SK-N-SH (cell line): ENCODE results near the gene NFASC. TPM values are rescaled to one million over a fixed set of nuclear protein-coding genes. Genes with fewer than 3 reads are reported as not detected.

Experiments used
- CTCF ChIA-PET: fragments of 300-600, 350-600 bp; formaldehyde crosslinking; extraction: SDS; loops from one replicate; lab custom pipeline; 2021; lab: Yijun Ruan, JAX
- POLR2A ChIA-PET: fragments of 350-600 bp; sonication (Branson Sonifier 250); formaldehyde crosslinking; extraction: SDS; loops from one replicate; lab custom pipeline; 2020; ENCODE audit warnings: antibody characterized with exemption, inconsistent platforms; lab: Yijun Ruan, JAX
- DNase-seq: peaks from one replicate; pipeline ENCODE4 v3.0.0; 2012
- H2AFZ ChIP-seq: fragments of 200-600 bp; sonication (generic); 2 replicates; pipeline ENCODE4 v1.8.1; 2016; ENCODE audit warnings: antibody characterized with exemption, mild to moderate bottlenecking, low read depth
- H3F3A ChIP-seq: fragments of 200-600 bp; sonication (generic); replicated peaks from 2 replicates; pipeline ENCODE3; 2016; ENCODE audit warnings: antibody characterized with exemption, mild to moderate bottlenecking; ENCODE audit not compliant: insufficient read depth
- H3K27ac ChIP-seq, 2 experiments: fragments of 200-500 bp in 1 of 2; fragments of 200-600 bp in 1 of 2; sonication (Bioruptor generic) in 1 of 2; sonication (generic), shearing (Covaris generic) in 1 of 2; 2 replicates each; pipeline versions ENCODE4 v1.5.1 to v1.6.1; 2014 to 2016; ENCODE audit warnings: low read depth in 2 of 2, inconsistent platforms in 1 of 2, low read length in 1 of 2, mild to moderate bottlenecking in 1 of 2, mixed read lengths in 1 of 2
- H3K27me3 ChIP-seq: fragments of 200-600 bp; sonication (generic), shearing (Covaris generic); 2 replicates; pipeline ENCODE4 v1.6.1; 2016; ENCODE audit warnings: mixed run types; ENCODE audit not compliant: insufficient read depth
- H3K36me3 ChIP-seq, 2 experiments: fragments of 200-500 bp in 1 of 2; fragments of 200-600 bp in 1 of 2; sonication (Bioruptor generic) in 1 of 2; sonication (generic) in 1 of 2; replicated peaks in 1 of 2; 2 replicates each; pipeline versions ENCODE3 to v1.5.1; 2014 to 2016; ENCODE audit warnings: low read length in 1 of 2, mild to moderate bottlenecking in 1 of 2; ENCODE audit not compliant: insufficient read depth in 2 of 2, control insufficient read depth in 1 of 2
- H3K4me1 ChIP-seq, 2 experiments: fragments of 200-500 bp in 1 of 2; fragments of 200-600 bp in 1 of 2; sonication (Bioruptor generic) in 1 of 2; sonication (generic), shearing (Covaris generic) in 1 of 2; 2 replicates each; pipeline versions ENCODE4 v1.5.1 to v1.6.1; 2014 to 2016; ENCODE audit warnings: low read depth in 1 of 2, low read length in 1 of 2, mixed run types in 1 of 2; ENCODE audit not compliant: insufficient read depth in 2 of 2, control insufficient read depth in 1 of 2
- H3K4me2 ChIP-seq: fragments of 200-600 bp; sonication (generic), shearing (Covaris generic); 2 replicates; pipeline ENCODE4 v1.6.1; 2017; ENCODE audit warnings: mixed run types
- H3K4me3 ChIP-seq, 2 experiments: fragments of 200-500 bp in 1 of 2; fragments of 200-600 bp in 1 of 2; sonication (Bioruptor generic) in 1 of 2; sonication (generic), shearing (Covaris generic) in 1 of 2; 2 replicates each; pipeline versions ENCODE4 v1.5.1 to v1.8.1; 2014 to 2016; ENCODE audit warnings: low read depth in 2 of 2, inconsistent platforms in 1 of 2, low read length in 1 of 2, mild to moderate bottlenecking in 1 of 2, mixed read lengths in 1 of 2, moderate library complexity in 1 of 2
- H3K79me2 ChIP-seq: fragments of 200-600 bp; sonication (generic); 2 replicates; pipeline ENCODE4 v1.8.1; 2017; ENCODE audit warnings: mild to moderate bottlenecking; ENCODE audit not compliant: insufficient read depth
- H3K9ac ChIP-seq: fragments of 200-600 bp; sonication (generic); 2 replicates; pipeline ENCODE4 v1.6.1; 2017; ENCODE audit warnings: mixed run types
- H3K9me2 ChIP-seq: fragments of 200-600 bp; sonication (generic); 2 replicates; pipeline ENCODE4 v1.6.1; 2017; ENCODE audit warnings: mixed run types
- H3K9me3 ChIP-seq: fragments of 200-600 bp; sonication (generic); 2 replicates; pipeline ENCODE4 v1.6.1; 2017; ENCODE audit warnings: mixed run types, mild to moderate bottlenecking, moderate library complexity
- H4K20me1 ChIP-seq: fragments of 200-600 bp; sonication (generic); 2 replicates; pipeline ENCODE4 v1.6.1; 2017; ENCODE audit warnings: mild to moderate bottlenecking, mixed run types; ENCODE audit not compliant: insufficient read depth
- CHD2 ChIP-seq: fragments of 150-350 bp; IDR thresholded peaks from 2 replicates; pipeline ENCODE4 v1.6.1; 2018; ENCODE audit warnings: low read length; ENCODE audit not compliant: partially characterized antibody
- EP300 ChIP-seq, 2 experiments: IDR thresholded peaks; 2 replicates each; pipeline versions ENCODE4 v1.4.0 to v1.6.1; 2012; ENCODE audit warnings: borderline replicate concordance in 1 of 2, low read depth in 1 of 2, low read length in 1 of 2
- FOXJ3 ChIP-seq: sonication (generic); formaldehyde crosslinking; IDR thresholded peaks from 2 replicates; pipeline ENCODE4 v1.5.1; 2020; ENCODE audit warnings: mild to moderate bottlenecking, missing genetic modification reagents
- FOXM1 ChIP-seq: IDR thresholded peaks from 2 replicates; pipeline ENCODE4 v1.4.0; 2012; ENCODE audit warnings: low read depth, mild to moderate bottlenecking
- GABPA ChIP-seq: IDR thresholded peaks from 2 replicates; pipeline ENCODE4 v1.4.0; 2012; ENCODE audit warnings: low read depth, mild to moderate bottlenecking
- MAX ChIP-seq: IDR thresholded peaks from 2 replicates; pipeline ENCODE4 v1.4.0; 2012; ENCODE audit warnings: low read depth
- MEF2A ChIP-seq: IDR thresholded peaks from 2 replicates; pipeline ENCODE4 v1.4.0; 2012; ENCODE audit warnings: low read depth, borderline replicate concordance
- MXI1 ChIP-seq: IDR thresholded peaks from 2 replicates; pipeline ENCODE4 v1.6.1; 2012; ENCODE audit warnings: mild to moderate bottlenecking, low read depth, low read length, improper control_type of control experiment
- NRF1 ChIP-seq: IDR thresholded peaks from 2 replicates; pipeline ENCODE4 v1.6.1; 2012; ENCODE audit warnings: low read depth, mild to moderate bottlenecking, low read length
- POLR2AphosphoS5 ChIP-seq: IDR thresholded peaks from 2 replicates; pipeline ENCODE4 v1.6.1; 2012; ENCODE audit warnings: low read depth, low read length
- RAD21 ChIP-seq: IDR thresholded peaks from 2 replicates; pipeline ENCODE4 v1.6.1; 2012; ENCODE audit warnings: mild to moderate bottlenecking, low read length
- RCOR1 ChIP-seq: fragments of 150-350 bp; IDR thresholded peaks from 2 replicates; pipeline ENCODE4 v1.6.1; 2017; ENCODE audit warnings: antibody characterized with exemption, low read length
- RXRA ChIP-seq: IDR thresholded peaks from 2 replicates; pipeline ENCODE4 v1.4.0; 2012; ENCODE audit warnings: low read depth, mild to moderate bottlenecking, borderline replicate concordance
- SMC3 ChIP-seq: IDR thresholded peaks from 2 replicates; pipeline ENCODE4 v1.6.1; 2012; ENCODE audit warnings: low read depth, low read length, improper control_type of control experiment
- TCF12 ChIP-seq: IDR thresholded peaks from 2 replicates; pipeline ENCODE4 v1.4.0; 2012
- USF2 ChIP-seq: fragments of 150-350 bp; IDR thresholded peaks from 2 replicates; pipeline ENCODE4 v1.6.1; 2017; ENCODE audit warnings: antibody characterized with exemption, low read length, low read depth, borderline replicate concordance
- YY1 ChIP-seq: IDR thresholded peaks from 2 replicates; pipeline ENCODE4 v1.4.0; 2012; ENCODE audit warnings: low read depth, mild to moderate bottlenecking
- WGBS: methylation state at CpG from one replicate; pipeline ENCODE4 v1.1.6; 2017; ENCODE audit warnings: low lambda C conversion rate; 5-methylcytosine and 5-hydroxymethylcytosine counted together
- polyA plus RNA-seq, 3 experiments: library from polyadenylated mRNA; depleted of rRNA; stranded (reverse); fragments of >200 nt; gene quantifications; 2 replicates each; pipeline ENCODE4 v1.2.3, GENCODE V29; 2012
- TF ChIP-seq, protein P1 (sequence below): fragments of 200-600 bp; sonication (generic); IDR thresholded peaks from 2 replicates; pipeline ENCODE4 v1.6.1; 2017; ENCODE audit warnings: antibody characterized with exemption, mild to moderate bottlenecking, moderate library complexity
- TF ChIP-seq, protein P2 (sequence below): IDR thresholded peaks from 2 replicates; pipeline ENCODE4 v1.4.0; 2012; ENCODE audit warnings: low read depth, borderline replicate concordance

NFASC gene
- polyA plus RNA-seq, 1 of the 3 experiments (the other 2 are of a cell fraction): 6.0 TPM

DNA sequence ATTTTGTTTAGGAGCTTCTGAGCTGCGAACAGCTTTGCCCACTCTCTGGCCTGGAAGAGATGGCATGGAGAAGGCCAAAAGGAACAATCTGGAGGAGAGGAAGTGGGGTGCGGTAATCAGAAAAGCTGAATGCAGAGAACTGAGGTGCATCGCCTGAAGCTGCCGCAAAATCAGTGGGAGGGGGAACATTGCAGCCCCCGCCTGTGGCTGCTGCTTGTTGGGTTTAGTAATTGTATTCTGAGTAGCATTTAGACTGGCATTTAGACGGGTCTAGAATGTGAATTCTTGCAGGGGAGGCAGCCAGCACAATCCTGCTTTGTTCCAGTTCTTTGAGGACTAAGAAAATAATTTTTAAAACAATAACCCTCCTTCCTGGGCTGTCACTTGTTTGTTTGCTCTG, 25.4 kb downstream of the NFASC start:
- Histone ChIP-seq H3F3A (no peaks in the 10 kb centered on the region), H3K79me2 (no peaks in the 10 kb centered on the region), H3K36me3 (no peaks in the 10 kb centered on the region), H4K20me1 (no peaks in the 10 kb centered on the region), H3K4me1 (no peaks in the 10 kb centered on the region), H3K4me2 (no peak overlapping the region), H3K9me3 (no peaks in the 10 kb centered on the region), H3K9me2 (no peaks in the 10 kb centered on the region), H2AFZ (no peak overlapping the region), H3K4me3 (no peak overlapping the region), H3K27ac (no peak overlapping the region), H3K9ac (no peak overlapping the region), H3K27me3 (peaks cover 8% of the 10 kb centered on the region; the same call in 1 of the 2 replicates)
- no peak for DNase-seq
- 65% methylated on average over 6 of the region's 6 CpGs for WGBS
- ChIA-PET CTCF (interaction anchor here (0.6 to 9.9 kb wide), 4 partner anchors 13 to 863 kb away, joined by 3 to 52 read pairs (median 6); no protein-coding TSS in a partner anchor), POLR2A (no interaction called here)
- TF ChIP-seq EP300 (IDR thresholded peaks at IDR 0.05; ENCODE audit: borderline replicate concordance in 1 of 2, low read depth in 1 of 2, low read length in 1 of 2): no peak
- TF ChIP-seq FOXJ3 (CRISPR knock-in tag): no peak
- no peak for TF ChIP-seq CHD2
- no peak for TF ChIP-seq NRF1
- TF ChIP-seq SMC3: no peak
- TF ChIP-seq FOXM1: no peak
- TF ChIP-seq USF2: no peak
- TF ChIP-seq, protein P1, sequence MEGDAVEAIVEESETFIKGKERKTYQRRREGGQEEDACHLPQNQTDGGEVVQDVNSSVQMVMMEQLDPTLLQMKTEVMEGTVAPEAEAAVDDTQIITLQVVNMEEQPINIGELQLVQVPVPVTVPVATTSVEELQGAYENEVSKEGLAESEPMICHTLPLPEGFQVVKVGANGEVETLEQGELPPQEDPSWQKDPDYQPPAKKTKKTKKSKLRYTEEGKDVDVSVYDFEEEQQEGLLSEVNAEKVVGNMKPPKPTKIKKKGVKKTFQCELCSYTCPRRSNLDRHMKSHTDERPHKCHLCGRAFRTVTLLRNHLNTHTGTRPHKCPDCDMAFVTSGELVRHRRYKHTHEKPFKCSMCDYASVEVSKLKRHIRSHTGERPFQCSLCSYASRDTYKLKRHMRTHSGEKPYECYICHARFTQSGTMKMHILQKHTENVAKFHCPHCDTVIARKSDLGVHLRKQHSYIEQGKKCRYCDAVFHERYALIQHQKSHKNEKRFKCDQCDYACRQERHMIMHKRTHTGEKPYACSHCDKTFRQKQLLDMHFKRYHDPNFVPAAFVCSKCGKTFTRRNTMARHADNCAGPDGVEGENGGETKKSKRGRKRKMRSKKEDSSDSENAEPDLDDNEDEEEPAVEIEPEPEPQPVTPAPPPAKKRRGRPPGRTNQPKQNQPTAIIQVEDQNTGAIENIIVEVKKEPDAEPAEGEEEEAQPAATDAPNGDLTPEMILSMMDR: no peak
- TF ChIP-seq RCOR1: no peak
- no peak for TF ChIP-seq MAX
- no peak for TF ChIP-seq MEF2A
- no peak for TF ChIP-seq POLR2AphosphoS5

DNA sequence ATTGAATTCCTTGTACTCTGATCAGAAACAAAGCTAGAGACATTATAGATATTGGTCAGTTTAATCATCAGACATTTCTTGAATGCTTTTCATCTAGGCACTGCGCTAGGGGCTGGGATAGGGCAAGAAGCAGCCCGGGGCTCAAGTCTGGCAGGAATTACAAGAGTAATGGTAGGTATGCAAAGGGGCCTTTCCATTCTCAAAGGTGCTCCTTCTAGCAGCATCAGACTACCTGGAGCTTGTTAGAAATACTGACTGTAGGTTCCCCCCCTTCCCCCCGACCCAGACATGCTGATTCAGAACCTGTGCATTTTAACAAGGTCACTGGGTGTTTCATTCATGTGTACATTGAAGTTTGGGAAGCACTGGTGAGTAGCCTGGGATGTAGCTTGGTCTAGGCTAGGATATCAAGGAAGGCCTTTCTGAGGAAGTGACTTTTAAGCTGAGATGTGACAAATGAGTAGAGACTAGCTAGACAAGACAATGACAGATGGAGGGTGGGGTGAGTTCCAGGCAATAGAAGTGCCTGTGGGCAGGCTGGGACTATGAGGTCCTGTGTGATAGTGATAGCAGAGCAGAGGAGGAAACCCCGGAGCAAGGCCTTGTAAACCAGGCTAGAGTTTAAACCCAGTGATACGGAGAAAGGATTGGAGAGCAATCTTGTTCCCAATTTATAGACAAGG, 26.3 kb downstream of the NFASC start:
- CTCF ChIA-PET: interaction anchor here (0.6 to 9.9 kb wide), 5 partner anchors 11 to 864 kb away, joined by 3 to 52 read pairs (median 4); no protein-coding TSS in a partner anchor

More for the DNA sequence above, 26.3 kb downstream of the NFASC start:
- Histone ChIP-seq H3K4me3 (no peak overlapping the region), H3K4me1 (no peaks in the 10 kb centered on the region), H2AFZ (no peak overlapping the region), H3K79me2 (no peaks in the 10 kb centered on the region), H3K9me3 (no peaks in the 10 kb centered on the region), H3K27ac (no peak overlapping the region), H3K27me3 (peaks cover 10% of the 10 kb centered on the region; the same call in 1 of the 2 replicates), H3K4me2 (no peak overlapping the region), H4K20me1 (no peaks in the 10 kb centered on the region), H3K9me2 (no peaks in the 10 kb centered on the region), H3F3A (no peaks in the 10 kb centered on the region), H3K9ac (no peak overlapping the region), H3K36me3 (no peaks in the 10 kb centered on the region)
- no peak for DNase-seq
- POLR2A ChIA-PET: interaction anchor here (0.6 kb wide), 1 partner anchor 34 kb away, joined by 3 read pairs; no protein-coding TSS in a partner anchor
- WGBS: 62% methylated on average over 5 of the region's 5 CpGs
- TF ChIP-seq MXI1: no peak
- no peak for TF ChIP-seq SMC3
- TF ChIP-seq RAD21: no peak
- TF ChIP-seq, protein P2, sequence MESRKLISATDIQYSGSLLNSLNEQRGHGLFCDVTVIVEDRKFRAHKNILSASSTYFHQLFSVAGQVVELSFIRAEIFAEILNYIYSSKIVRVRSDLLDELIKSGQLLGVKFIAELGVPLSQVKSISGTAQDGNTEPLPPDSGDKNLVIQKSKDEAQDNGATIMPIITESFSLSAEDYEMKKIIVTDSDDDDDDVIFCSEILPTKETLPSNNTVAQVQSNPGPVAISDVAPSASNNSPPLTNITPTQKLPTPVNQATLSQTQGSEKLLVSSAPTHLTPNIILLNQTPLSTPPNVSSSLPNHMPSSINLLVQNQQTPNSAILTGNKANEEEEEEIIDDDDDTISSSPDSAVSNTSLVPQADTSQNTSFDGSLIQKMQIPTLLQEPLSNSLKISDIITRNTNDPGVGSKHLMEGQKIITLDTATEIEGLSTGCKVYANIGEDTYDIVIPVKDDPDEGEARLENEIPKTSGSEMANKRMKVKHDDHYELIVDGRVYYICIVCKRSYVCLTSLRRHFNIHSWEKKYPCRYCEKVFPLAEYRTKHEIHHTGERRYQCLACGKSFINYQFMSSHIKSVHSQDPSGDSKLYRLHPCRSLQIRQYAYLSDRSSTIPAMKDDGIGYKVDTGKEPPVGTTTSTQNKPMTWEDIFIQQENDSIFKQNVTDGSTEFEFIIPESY: no peak
- TF ChIP-seq CHD2: no peak
- TF ChIP-seq, protein P1: no peak
- TF ChIP-seq FOXM1: no peak
- no peak for TF ChIP-seq TCF12
- TF ChIP-seq RXRA: no peak
- no peak for TF ChIP-seq GABPA
- TF ChIP-seq YY1: no peak
- TF ChIP-seq EP300 (IDR thresholded peaks at IDR 0.05; ENCODE audit: borderline replicate concordance in 1 of 2, low read depth in 1 of 2, low read length in 1 of 2): no peak
